ENCODE measurements around the gene DCLK1. TPM values are rescaled to one million over a fixed set of nuclear protein-coding genes. Genes with fewer than 3 reads are reported as not detected.
"Not testable (repeated sequence)": the region's sequence is repeated elsewhere in the genome, so short reads cannot be mapped to it uniquely, and the experiment has no call there.

DCLK1 gene
- total RNA-seq, 1 donor from 2014 or later: not detected

GRCh38 chr13:36132376-36132775, 1.2 kb upstream of the DCLK1 start:
- no peak for DNase-seq (ENCODE audit: low spot score)
- ATAC-seq: no peak

GRCh38 chr13:36131931-36132297, 732 bp upstream of the DCLK1 start:
- DNase-seq (ENCODE audit: low spot score) (no peak), ATAC-seq (no peak)

GRCh38 chr13:36130552-36131221, 495 bp downstream of the DCLK1 start:
- ATAC-seq (no peak), DNase-seq (ENCODE audit: low spot score) (no peak)

- DNase-seq (ENCODE audit: low spot score): no peak
- ATAC-seq: no peak
These were observed 1.0 kb downstream of the DCLK1 start for GRCh38 chr13:36130193-36130551.

- DNase-seq (ENCODE audit: low spot score) (no peak), ATAC-seq (no peak)
These were observed 1.6 kb downstream of the DCLK1 start for GRCh38 chr13:36129539-36129938.

GRCh38 chr13:36126491-36126890, 4.7 kb downstream of the DCLK1 start:
- ATAC-seq: no peak
- DNase-seq (ENCODE audit: low spot score): no peak

GRCh38 chr13:36125841-36126240, 5.3 kb downstream of the DCLK1 start:
- no peak for DNase-seq (ENCODE audit: low spot score)
- no peak for ATAC-seq

- DNase-seq (ENCODE audit: low spot score) (no peak), ATAC-seq (no peak)
These were observed 6.9 kb downstream of the DCLK1 start for GRCh38 chr13:36124236-36124822.

- ATAC-seq: no peak
- DNase-seq (ENCODE audit: low spot score): no peak
These were observed 15.9 kb downstream of the DCLK1 start for GRCh38 chr13:36115306-36115705.

- no peak for ATAC-seq
These were observed 16.9 kb downstream of the DCLK1 start for GRCh38 chr13:36114233-36114632.

GRCh38 chr13:36108954-36109353, 22.2 kb downstream of the DCLK1 start:
- DNase-seq (ENCODE audit: low spot score) (no peak), ATAC-seq (no peak)

More at GRCh38 chr13:36114233-36114632, 16.9 kb downstream of the DCLK1 start:
- no peak for DNase-seq (ENCODE audit: low spot score)

GRCh38 chr13:36108342-36108741, 22.8 kb downstream of the DCLK1 start:
- ATAC-seq (no peak), DNase-seq (ENCODE audit: low spot score) (no peak)

- DNase-seq (ENCODE audit: low spot score) (no peak), ATAC-seq (no peak)
These were observed 23.7 kb downstream of the DCLK1 start for GRCh38 chr13:36107521-36107920.

- DNase-seq (ENCODE audit: low spot score) (no peak), ATAC-seq (no peak)
These were observed 25.5 kb downstream of the DCLK1 start for GRCh38 chr13:36105726-36106125.

GRCh38 chr13:36102721-36103120, 28.5 kb downstream of the DCLK1 start:
- ATAC-seq: no peak
- no peak for DNase-seq (ENCODE audit: low spot score)

- not testable (repeated sequence) for ATAC-seq; DNase-seq (ENCODE audit: low spot score)
These were observed 29.3 kb downstream of the DCLK1 start for GRCh38 chr13:36101907-36102306.

GRCh38 chr13:36101157-36101556, 30.0 kb downstream of the DCLK1 start:
- DNase-seq (ENCODE audit: low spot score) (no peak), ATAC-seq (no peak)

GRCh38 chr13:36098080-36098479, 33.1 kb downstream of the DCLK1 start:
- ATAC-seq (no peak), DNase-seq (ENCODE audit: low spot score) (no peak)

- no peak for ATAC-seq
- DNase-seq (ENCODE audit: low spot score): no peak
These were observed 34.4 kb downstream of the DCLK1 start for GRCh38 chr13:36096461-36097416.

GRCh38 chr13:36094478-36094877, 36.7 kb downstream of the DCLK1 start:
- ATAC-seq: no peak
- DNase-seq (ENCODE audit: low spot score): no peak

- no peak for ATAC-seq
- no peak for DNase-seq (ENCODE audit: low spot score)
These were observed 40.6 kb downstream of the DCLK1 start for GRCh38 chr13:36090592-36090991.

GRCh38 chr13:36089130-36089647, 42.0 kb downstream of the DCLK1 start:
- ATAC-seq: no peak
- no peak for DNase-seq (ENCODE audit: low spot score)

All from left lobe of liver (tissue), 2 donors.